HCT116 (cell line): ENCODE results near the gene FREM3.

Experiments
- CTCF ChIP-seq, 3 experiments: fragments of 200-600 bp in 1 of 3; sonication (generic) in 1 of 3; IDR thresholded peaks in 2 of 3; conservative IDR thresholded peaks in 1 of 3; 2 replicates each; pipeline ENCODE4 v1.5.1; 2012 to 2017; ENCODE audit warnings: low read depth in 2 of 3, low read length in 2 of 3, antibody characterized with exemption in 1 of 3, borderline replicate concordance in 1 of 3, control low read depth in 1 of 3, mild to moderate bottlenecking in 1 of 3, mixed read lengths in 1 of 3, mixed run types in 1 of 3, moderate library complexity in 1 of 3; ENCODE audit not compliant: insufficient read depth in 1 of 3
- ELF1 ChIP-seq: IDR thresholded peaks from 2 replicates; pipeline ENCODE4 v1.6.1; 2012; ENCODE audit warnings: low read depth, borderline replicate concordance
- EZH2 ChIP-seq: fragments of 200-600 bp; sonication (generic); IDR thresholded peaks from 2 replicates; pipeline ENCODE4 v1.6.1; 2017; ENCODE audit warnings: antibody characterized with exemption, mixed run types
- EZH2phosphoT487 ChIP-seq: fragments of 200-600 bp; IDR thresholded peaks from 2 replicates; pipeline ENCODE4 v1.6.1; 2018; ENCODE audit warnings: antibody characterized with exemption, borderline replicate concordance
- POLR2A ChIP-seq: IDR thresholded peaks from 2 replicates; pipeline ENCODE4 v1.7.0; 2011; ENCODE audit warnings: borderline replicate concordance; ENCODE audit not compliant: insufficient read depth, insufficient read length; ENCODE audit errors: extremely low read depth
- POLR2AphosphoS5 ChIP-seq: IDR thresholded peaks from 2 replicates; pipeline ENCODE4 v1.6.1; 2011; ENCODE audit warnings: mild to moderate bottlenecking, low read depth, low read length, moderate library complexity
- REST ChIP-seq: IDR thresholded peaks from 2 replicates; pipeline ENCODE4 v1.6.1; 2012; ENCODE audit warnings: low read depth
- SRF ChIP-seq: IDR thresholded peaks from 2 replicates; pipeline ENCODE4 v1.6.1; 2012; ENCODE audit warnings: low read depth
- TCF7L2 ChIP-seq: IDR thresholded peaks from 2 replicates; pipeline ENCODE4 v1.7.0; 2011; ENCODE audit warnings: borderline replicate concordance, inconsistent platforms; ENCODE audit not compliant: insufficient read depth, insufficient read length; ENCODE audit errors: extremely low read depth
- ZFX ChIP-seq: fragments of 450-650 bp; IDR thresholded peaks from 2 replicates; pipeline ENCODE4 v1.6.1; 2017
- ZNF274 ChIP-seq: fragments of 200-500 bp; sonication (Bioruptor generic); IDR thresholded peaks from 2 replicates; pipeline ENCODE4 v1.6.1; 2014; ENCODE audit warnings: mild to moderate bottlenecking, low read depth, low read length, inconsistent platforms

- no peak for TF ChIP-seq POLR2AphosphoS5
- no peak for TF ChIP-seq CTCF (IDR thresholded peaks at IDR 0.05 in 2 of 3, conservative IDR thresholded peaks at IDR 0.05 in 1 of 3; ENCODE audit: borderline replicate concordance in 1 of 3, insufficient read depth in 1 of 3, low read depth in 2 of 3, low read length in 2 of 3)
- TF ChIP-seq TCF7L2: no peak
- no peak for TF ChIP-seq POLR2A
- TF ChIP-seq EZH2phosphoT487: no peak
- TF ChIP-seq EZH2: no peak
- no peak for TF ChIP-seq ELF1
- no peak for TF ChIP-seq REST
- TF ChIP-seq ZFX: no peak
- no peak for TF ChIP-seq ZNF274
- TF ChIP-seq SRF: no peak
Observed at GRCh38 chr4:143597276-143597675, 103.2 kb downstream of the FREM3 start.
